Caco-2 (cell line): ENCODE measurements around the gene C20orf141. TPM values are rescaled to one million over a fixed set of nuclear protein-coding genes. Genes with fewer than 3 reads are reported as not detected.

Source experiments
- BruUV-seq: library from RNA; stranded (reverse); fragments of 400-500 nt; replicated peaks from 2 replicates; lab custom pipeline; 2021; lab: Mats Ljungman, UMichigan
- CTCF ChIA-PET: fragments of 300-600 bp; sonication (Branson Sonifier 250); formaldehyde crosslinking; loops from one replicate; lab custom pipeline; 2022; ENCODE audit warnings: antibody characterized with exemption; lab: Charles Lee
- POLR2A ChIA-PET: fragments of 300-600 bp; sonication (Branson Sonifier 250); formaldehyde crosslinking; loops from one replicate; lab custom pipeline; 2022; ENCODE audit warnings: antibody characterized with exemption; lab: Charles Lee
- DNase-seq, 2 experiments: peaks; one replicate each; pipeline versions ENCODE4 v3.0.0 to v3.0.0-alpha.2; 2020 to 2022
- H3K27me3 ChIP-seq: replicated peaks from 2 replicates; pipeline ENCODE4 v1.6.0; 2011; ENCODE audit warnings: low read length; ENCODE audit not compliant: control insufficient read depth, insufficient read depth
- H3K36me3 ChIP-seq: 2 replicates; pipeline ENCODE4 v1.5.1; 2011; ENCODE audit warnings: low read length; ENCODE audit not compliant: control insufficient read depth, insufficient read depth
- H3K4me1 ChIP-seq: fragments of 250-450 bp; sonication (Bioruptor Pico); 2 replicates; pipeline ENCODE4 v1.5.1; 2020; ENCODE audit warnings: mild to moderate bottlenecking
- H3K4me3 ChIP-seq: 2 replicates; pipeline ENCODE4 v1.5.1; 2011; ENCODE audit warnings: low read depth, mild to moderate bottlenecking, control low read depth, low read length
- H3K9me3 ChIP-seq: fragments of 250-450 bp; sonication (Bioruptor Pico); 2 replicates; pipeline ENCODE4 v1.5.1; 2020; ENCODE audit warnings: mild to moderate bottlenecking, moderate library complexity
- H3K27ac Mint-ChIP-seq: one replicate; pipeline ENCODE4 v1.8.0; 2022; ENCODE audit warnings: mixed read lengths; ENCODE audit not compliant: unreplicated experiment
- H3K27me3 Mint-ChIP-seq: one replicate; pipeline ENCODE4 v1.8.0; 2022; ENCODE audit warnings: mixed read lengths; ENCODE audit not compliant: insufficient read depth, unreplicated experiment
- H3K36me3 Mint-ChIP-seq: one replicate; pipeline ENCODE4 v1.8.0; 2022; ENCODE audit warnings: mild to moderate bottlenecking, mixed read lengths; ENCODE audit not compliant: insufficient read depth, unreplicated experiment
- H3K4me1 Mint-ChIP-seq: one replicate; pipeline ENCODE4 v1.8.0; 2022; ENCODE audit warnings: low read depth, mixed read lengths; ENCODE audit not compliant: unreplicated experiment
- H3K4me3 Mint-ChIP-seq: one replicate; pipeline ENCODE4 v1.8.0; 2022; ENCODE audit warnings: mild to moderate bottlenecking, moderate library complexity, mixed read lengths; ENCODE audit not compliant: unreplicated experiment
- H3K9me3 Mint-ChIP-seq: one replicate; pipeline ENCODE4 v1.8.0; 2022; ENCODE audit warnings: mixed read lengths; ENCODE audit not compliant: unreplicated experiment
- CTCF ChIP-seq, 2 experiments: fragments of 200-600 bp in 1 of 2; IDR thresholded peaks; 1 replicate in 1 of 2; 2 replicates in 1 of 2; pipeline versions ENCODE4 v1.5.1 to v1.8.0; 2011 to 2022; ENCODE audit warnings: antibody characterized with exemption in 1 of 2, control low read depth in 1 of 2, inconsistent platforms in 1 of 2, low read depth in 1 of 2, low read length in 1 of 2, mild to moderate bottlenecking in 1 of 2, moderate library complexity in 1 of 2; ENCODE audit not compliant: insufficient read depth in 1 of 2, severe bottlenecking in 1 of 2, unreplicated experiment in 1 of 2
- intact Hi-C: fragments of 100-400 bp; cut with micrococcal nuclease; formaldehyde crosslinking; loops from one replicate; pipeline ENCODE4 v1.10.0; 2022; ENCODE audit not compliant: unreplicated experiment
- total RNA-seq: library from RNA; stranded (reverse); gene quantifications from 2 replicates; pipeline ENCODE4 v1.2.3, GENCODE V29; 2022

C20orf141 gene
- total RNA-seq, 1 experiment from 2014 or later, result not detected

- no TSS peak for BruUV-seq
- no peaks in the 10 kb centered on the region for H3K27me3 ChIP-seq
- intact Hi-C loops, result no loop called here
- Mint-ChIP-seq H3K27me3 (no peaks in the 10 kb centered on the region), H3K4me1 (peaks cover 10% of the 10 kb centered on the region), H3K4me3 (no peak within 1 kb of the TSS), H3K9me3 (peaks cover 16% of the 10 kb centered on the region), H3K27ac (no peak within 1 kb of the TSS), H3K36me3 (no peaks in the 10 kb centered on the region)
- TF ChIP-seq CTCF (IDR thresholded peaks at IDR 0.05; ENCODE audit: insufficient read depth in 1 of 2, low read depth in 1 of 2, low read length in 1 of 2, severe bottlenecking in 1 of 2, unreplicated experiment in 1 of 2), result no peak
- ChIA-PET CTCF (no interaction called here), POLR2A (no interaction called here)
- no peak within 1 kb of the TSS for H3K4me3 ChIP-seq
- no peak for DNase-seq
- peaks cover 9% of the 10 kb centered on the region; the same call in 1 of the 2 replicates for H3K4me1 ChIP-seq
- H3K9me3 ChIP-seq, result peaks cover 10% of the 10 kb centered on the region; the same call in 1 of the 2 replicates
- no peaks in the 10 kb centered on the region for H3K36me3 ChIP-seq
Observed at GRCh38 chr20:2816030-2816582, 1.3 kb downstream of the C20orf141 start, which contains the start of gene TMEM239. TSS of gene TMEM239 (plus strand) at chr20:2816364. CDS start at chr20:2816555, 191 bp downstream.

GRCh38 chr20:2816583-2817340, 2.0 kb downstream of the C20orf141 start:
- Histone ChIP-seq H3K9me3 (peaks cover 8% of the 10 kb centered on the region; the same call in 1 of the 2 replicates), H3K36me3 (no peaks in the 10 kb centered on the region), H3K4me3 (no peak overlapping the region), H3K27me3 (no peaks in the 10 kb centered on the region), H3K4me1 (peaks cover 9% of the 10 kb centered on the region; the same call in 1 of the 2 replicates)
- Mint-ChIP-seq H3K4me3 (no peak overlapping the region), H3K27ac (no peak overlapping the region), H3K4me1 (peaks cover 10% of the 10 kb centered on the region), H3K36me3 (no peaks in the 10 kb centered on the region), H3K9me3 (peaks cover 9% of the 10 kb centered on the region), H3K27me3 (no peaks in the 10 kb centered on the region)
- ChIA-PET POLR2A (no interaction called here), CTCF (no interaction called here)
- intact Hi-C loops, result no loop called here
- DNase-seq, result no peak
- no TSS peak for BruUV-seq
- TF ChIP-seq CTCF (IDR thresholded peaks at IDR 0.05; ENCODE audit: insufficient read depth in 1 of 2, low read depth in 1 of 2, low read length in 1 of 2, severe bottlenecking in 1 of 2, unreplicated experiment in 1 of 2), result no peak

GRCh38 chr20:2817341-2817726, 2.5 kb downstream of the C20orf141 start:
- no peak for TF ChIP-seq CTCF (IDR thresholded peaks at IDR 0.05; ENCODE audit: insufficient read depth in 1 of 2, low read depth in 1 of 2, low read length in 1 of 2, severe bottlenecking in 1 of 2, unreplicated experiment in 1 of 2)
- intact Hi-C loops, result no loop called here
- Mint-ChIP-seq H3K9me3 (peaks cover 3% of the 10 kb centered on the region), H3K4me1 (peaks cover 10% of the 10 kb centered on the region), H3K27ac (no peak overlapping the region), H3K4me3 (no peak overlapping the region), H3K36me3 (no peaks in the 10 kb centered on the region), H3K27me3 (no peaks in the 10 kb centered on the region)
- ChIA-PET CTCF (no interaction called here), POLR2A (no interaction called here)
- Histone ChIP-seq H3K36me3 (no peaks in the 10 kb centered on the region), H3K27me3 (no peaks in the 10 kb centered on the region), H3K4me3 (no peak overlapping the region), H3K9me3 (peaks cover 2% of the 10 kb centered on the region; the same call in 1 of the 2 replicates), H3K4me1 (peaks cover 9% of the 10 kb centered on the region; the same call in 1 of the 2 replicates)
- no peak for DNase-seq
- BruUV-seq, result no TSS peak
